ENCODE results near the gene PHOX2B. TPM values are rescaled to one million over a fixed set of nuclear protein-coding genes. Genes with fewer than 3 reads are reported as not detected.

The PHOX2B gene
- total and polyA plus RNA-seq, 9 of the 15 experiments (the other 6 are each of a cell fraction or from before 2014, with no cell fraction given) = not detected

DNA sequence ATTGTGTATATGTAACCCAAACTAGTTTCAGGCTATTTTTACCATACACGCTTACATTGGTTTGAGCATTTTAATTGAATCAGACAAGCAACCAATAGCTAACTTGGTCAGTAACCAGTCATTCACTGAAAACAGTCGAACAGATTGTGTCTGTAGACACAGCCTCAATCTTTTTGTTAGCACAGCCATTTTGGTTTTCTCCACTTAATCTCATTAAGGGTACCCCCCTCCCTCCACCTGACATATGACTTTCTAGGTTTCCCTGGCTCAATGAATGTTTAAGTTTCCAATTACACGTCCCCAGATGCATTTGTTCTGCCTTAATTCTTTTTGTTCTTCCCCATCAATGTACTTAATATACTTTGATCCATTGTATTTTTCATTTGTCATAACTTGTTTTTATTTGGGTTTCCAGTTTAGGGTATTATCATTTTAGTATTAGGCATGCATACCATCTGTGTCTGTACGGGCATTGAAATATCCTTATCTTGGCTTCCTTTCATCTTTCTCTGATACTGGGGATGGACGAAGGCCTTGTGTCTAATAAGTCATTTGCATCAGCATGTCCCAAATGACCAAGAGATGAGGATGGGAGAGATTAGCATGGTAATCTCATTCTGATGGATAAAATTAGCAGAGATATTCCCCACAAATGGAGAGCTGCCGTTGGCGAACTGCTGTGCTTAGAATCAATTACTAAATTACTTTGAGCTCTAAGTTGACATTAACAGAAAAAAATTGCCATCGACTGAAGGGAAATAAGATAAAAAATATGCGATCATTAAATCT is 35.9 kb upstream of the PHOX2B start (continued):
- TF ChIP-seq, protein P1, sequence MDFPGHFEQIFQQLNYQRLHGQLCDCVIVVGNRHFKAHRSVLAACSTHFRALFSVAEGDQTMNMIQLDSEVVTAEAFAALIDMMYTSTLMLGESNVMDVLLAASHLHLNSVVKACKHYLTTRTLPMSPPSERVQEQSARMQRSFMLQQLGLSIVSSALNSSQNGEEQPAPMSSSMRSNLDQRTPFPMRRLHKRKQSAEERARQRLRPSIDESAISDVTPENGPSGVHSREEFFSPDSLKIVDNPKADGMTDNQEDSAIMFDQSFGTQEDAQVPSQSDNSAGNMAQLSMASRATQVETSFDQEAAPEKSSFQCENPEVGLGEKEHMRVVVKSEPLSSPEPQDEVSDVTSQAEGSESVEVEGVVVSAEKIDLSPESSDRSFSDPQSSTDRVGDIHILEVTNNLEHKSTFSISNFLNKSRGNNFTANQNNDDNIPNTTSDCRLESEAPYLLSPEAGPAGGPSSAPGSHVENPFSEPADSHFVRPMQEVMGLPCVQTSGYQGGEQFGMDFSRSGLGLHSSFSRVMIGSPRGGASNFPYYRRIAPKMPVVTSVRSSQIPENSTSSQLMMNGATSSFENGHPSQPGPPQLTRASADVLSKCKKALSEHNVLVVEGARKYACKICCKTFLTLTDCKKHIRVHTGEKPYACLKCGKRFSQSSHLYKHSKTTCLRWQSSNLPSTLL (IDR thresholded peaks at IDR 0.05) = no peak
- TF ChIP-seq CBX2 (IDR thresholded peaks at IDR 0.05; ENCODE audit: insufficient read depth, low read length, poor library complexity, severe bottlenecking) = no peak
- TF ChIP-seq ZSCAN32 (CRISPR knock-in tag; IDR thresholded peaks at IDR 0.05) = no peak

DNA sequence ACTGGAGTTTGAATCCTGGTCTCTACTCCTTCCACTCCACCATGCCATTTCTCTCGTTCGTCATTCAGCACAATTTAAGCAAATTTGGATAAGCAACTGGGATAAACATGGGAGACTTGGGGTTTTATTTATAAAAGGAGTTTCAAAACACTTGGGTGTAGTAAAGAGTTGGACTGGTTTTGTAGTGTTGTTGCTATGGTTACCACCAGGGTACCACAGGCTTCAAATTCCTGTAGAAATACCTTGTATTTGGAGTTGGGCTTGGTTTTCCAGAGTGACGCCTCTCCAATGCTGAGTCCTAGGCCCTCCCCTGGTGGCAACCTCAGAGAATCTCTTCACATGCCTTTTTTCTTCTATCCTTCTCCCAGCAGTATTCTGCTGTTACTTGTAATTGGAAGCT is 27.9 kb upstream of the PHOX2B start:
- H3K36me3 ChIP-seq (ENCODE audit: control insufficient read depth, insufficient read depth, low read length) = no peaks in the 10 kb centered on the region
- H3K9me1 ChIP-seq (ENCODE audit: control insufficient read depth, insufficient read depth, low read length) = no peaks in the 10 kb centered on the region
- H3K4me1 ChIP-seq (replicated peaks in 1 of 2; ENCODE audit: control insufficient read depth in 2 of 2, insufficient read depth in 2 of 2, low read length in 2 of 2) = no peaks in the 10 kb centered on the region
- no TSS peak for BruUV-seq (replicated peaks)
- DNase-seq (ENCODE audit: extremely low read depth in 1 of 4, low spot score in 3 of 4) (no peak), ATAC-seq (no peak), FAIRE-seq (no peak)
- in situ Hi-C loops (cut with MboI) = no loop called here
- WGBS (ENCODE audit: insufficient coverage, low coverage, missing lambda C conversion rate) = 0% methylated on average over 3 of the region's 3 CpGs
- intact Hi-C loops (cut with micrococcal nuclease) = no loop called here
- no peaks in the 10 kb centered on the region for H4K20me1 ChIP-seq (replicated peaks; ENCODE audit: control insufficient read depth, insufficient read depth, low read length)
- POLR2A ChIA-PET = no interaction called here
- H3K9me3 ChIP-seq (replicated peaks; ENCODE audit: control insufficient read depth, insufficient read depth, low read depth, low read length) = no peaks in the 10 kb centered on the region
- no peak overlapping the region for H3K4me3 ChIP-seq
- no peak overlapping the region for H3K9ac ChIP-seq (ENCODE audit: insufficient read depth in 1 of 2, low read depth in 2 of 2, low read length in 2 of 2)
- no peak for TF ChIP-seq PTTG1 (tag; IDR thresholded peaks at IDR 0.05; ENCODE audit: low read depth)
- no peak for TF ChIP-seq CBX8 (IDR thresholded peaks at IDR 0.05; ENCODE audit: borderline replicate concordance, extremely low read depth, low read depth, low read length, poor library complexity, severe bottlenecking)
- peak; percentile 71 for TF ChIP-seq RFX1 (IDR thresholded peaks at IDR 0.05)
- no peak for TF ChIP-seq SRSF1 (IDR thresholded peaks at IDR 0.05; ENCODE audit: low read depth, low read length)
- TF ChIP-seq CEBPG (CRISPR knock-in tag; IDR thresholded peaks at IDR 0.05) = no peak
- TF ChIP-seq CEBPG (tag; conservative IDR thresholded peaks at IDR 0.05 in 1 of 2, IDR thresholded peaks at IDR 0.05 in 1 of 2) = no peak
- TF ChIP-seq, protein P2, sequence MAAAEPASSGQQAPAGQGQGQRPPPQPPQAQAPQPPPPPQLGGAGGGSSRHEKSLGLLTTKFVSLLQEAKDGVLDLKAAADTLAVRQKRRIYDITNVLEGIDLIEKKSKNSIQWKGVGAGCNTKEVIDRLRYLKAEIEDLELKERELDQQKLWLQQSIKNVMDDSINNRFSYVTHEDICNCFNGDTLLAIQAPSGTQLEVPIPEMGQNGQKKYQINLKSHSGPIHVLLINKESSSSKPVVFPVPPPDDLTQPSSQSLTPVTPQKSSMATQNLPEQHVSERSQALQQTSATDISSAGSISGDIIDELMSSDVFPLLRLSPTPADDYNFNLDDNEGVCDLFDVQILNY (CRISPR knock-in tag; IDR thresholded peaks at IDR 0.05) = no peak
- TF ChIP-seq PTRF (tag; IDR thresholded peaks at IDR 0.05) = no peak
- no peak for TF ChIP-seq ZBED1 (IDR thresholded peaks at IDR 0.05)
- no peaks in the 10 kb centered on the region for H3K27me3 ChIP-seq (ENCODE audit: control insufficient read depth in 2 of 2, insufficient read depth in 2 of 2, low read length in 2 of 2)
- CTCF ChIA-PET (ENCODE audit: low intra/inter-chr PET ratio) = no interaction called here
- no peaks in the 10 kb centered on the region for H3K79me2 ChIP-seq (ENCODE audit: control insufficient read depth, insufficient read depth, low read length)
- no peak overlapping the region for H3K4me2 ChIP-seq (ENCODE audit: insufficient read depth, low read length)
- H2AFZ ChIP-seq (ENCODE audit: low read depth, low read length) = no peak overlapping the region
- H3K27ac ChIP-seq (ENCODE audit: extremely low read depth, low read depth, low read length) = no peak overlapping the region
